HCT116 (cell line): ENCODE data around the gene BBS9. TPM values are rescaled to one million over a fixed set of nuclear protein-coding genes. Genes with fewer than 3 reads are reported as not detected.

Experiments
- ATAC-seq: fragments of 200-7000 bp; cut with Tn5 transposase; 2 replicates; pipeline ENCODE4 v1.9.1; 2020; ENCODE audit warnings: mild to moderate bottlenecking, moderate library complexity
- BruUV-seq: library from RNA; stranded (reverse); fragments of 400-500 nt; replicated peaks from 2 replicates; lab custom pipeline; 2021; lab: Mats Ljungman, UMichigan
- CTCF ChIA-PET: fragments of 300-600 bp; sonication (Branson Sonifier 250); formaldehyde crosslinking; loops from one replicate; lab custom pipeline; 2021; ENCODE audit warnings: antibody characterized with exemption; lab: Charles Lee
- POLR2A ChIA-PET: fragments of 300-600, 350-600 bp; sonication (Branson Sonifier 250); formaldehyde crosslinking; loops from one replicate; lab custom pipeline; 2021; ENCODE audit warnings: antibody characterized with exemption; lab: Charles Lee
- RAD21 ChIA-PET, 2 experiments: fragments of 300-600 bp; sonication (Branson Sonifier 250); formaldehyde crosslinking; loops; one replicate each; lab custom pipeline; 2023; ENCODE audit warnings: low total read pairs in 2 of 2; ENCODE audit not compliant: uncharacterized antibody in 2 of 2, unreplicated experiment in 2 of 2, low non-redundant PET in 1 of 2; lab: Charles Lee
- DNase-seq: peaks from one replicate; pipeline ENCODE4 v3.0.0-alpha.2; 2010; ENCODE audit warnings: low read depth, low spot score
- H2AFZ ChIP-seq: fragments of 200-600 bp; shearing (Covaris generic), sonication (generic); 2 replicates; pipeline ENCODE4 v1.6.1; 2017; ENCODE audit warnings: low read depth, mixed run types, mixed read lengths, antibody characterized with exemption, low read length; ENCODE audit not compliant: poor library complexity, severe bottlenecking
- H3K27ac ChIP-seq: 2 replicates; pipeline ENCODE4 v1.5.1; 2012; ENCODE audit warnings: low read depth, low read length
- H3K27me3 ChIP-seq: fragments of 200-600 bp; sonication (generic); 2 replicates; pipeline ENCODE4 v1.6.1; 2016; ENCODE audit warnings: mixed run types, low read length, mixed read lengths; ENCODE audit not compliant: insufficient read depth
- H3K36me3 ChIP-seq, 2 experiments: fragments of 200-500 bp in 1 of 2; fragments of 200-600 bp in 1 of 2; sonication (Bioruptor generic) in 1 of 2; sonication (generic) in 1 of 2; 2 replicates each; pipeline versions ENCODE4 v1.5.1 to v1.6.1; 2014 to 2016; ENCODE audit warnings: low read length in 2 of 2, inconsistent platforms in 1 of 2, mixed read lengths in 1 of 2, mixed run types in 1 of 2; ENCODE audit not compliant: insufficient read depth in 2 of 2, control insufficient read depth in 1 of 2
- H3K4me1 ChIP-seq, 2 experiments: fragments of 200-600 bp in 1 of 2; sonication (generic) in 1 of 2; 2 replicates each; pipeline versions ENCODE4 v1.5.1 to v1.6.1; 2012 to 2017; ENCODE audit warnings: low read length in 2 of 2, inconsistent platforms in 1 of 2, mild to moderate bottlenecking in 1 of 2, mixed read lengths in 1 of 2, mixed run types in 1 of 2, moderate library complexity in 1 of 2; ENCODE audit not compliant: insufficient read depth in 2 of 2, control insufficient read depth in 1 of 2
- H3K4me2 ChIP-seq: fragments of 200-600 bp; sonication (generic); 2 replicates; pipeline ENCODE4 v1.6.1; 2017; ENCODE audit warnings: mixed run types, low read length, mixed read lengths
- H3K4me3 ChIP-seq, 2 experiments: fragments of 200-600 bp in 1 of 2; sonication (generic) in 1 of 2; replicated peaks in 1 of 2; 2 replicates each; pipeline ENCODE4 v1.5.1; 2011 to 2016; ENCODE audit warnings: low read length in 2 of 2, control low read depth in 1 of 2, low read depth in 1 of 2, mild to moderate bottlenecking in 1 of 2, mixed read lengths in 1 of 2, mixed run types in 1 of 2
- H3K79me2 ChIP-seq: fragments of 200-600 bp; sonication (generic); 2 replicates; pipeline ENCODE4 v1.6.1; 2017; ENCODE audit warnings: mild to moderate bottlenecking, mixed run types, low read length, moderate library complexity, mixed read lengths; ENCODE audit not compliant: insufficient read depth
- H3K9ac ChIP-seq: fragments of 200-600 bp; sonication (generic); 2 replicates; pipeline ENCODE4 v1.6.1; 2016; ENCODE audit warnings: low read length, mixed read lengths
- H3K9me2 ChIP-seq: fragments of 200-600 bp; sonication (generic), shearing (Covaris generic); 2 replicates; pipeline ENCODE4 v1.6.1; 2017; ENCODE audit warnings: mixed run types, mild to moderate bottlenecking, moderate library complexity; ENCODE audit not compliant: insufficient read depth
- H3K9me3 ChIP-seq, 2 experiments: fragments of 200-500 bp in 1 of 2; fragments of 200-600 bp in 1 of 2; sonication (Bioruptor generic) in 1 of 2; sonication (generic) in 1 of 2; 2 replicates each; pipeline ENCODE4 v1.6.1; 2014 to 2017; ENCODE audit warnings: low read length in 2 of 2, mixed read lengths in 2 of 2, inconsistent platforms in 1 of 2, low read depth in 1 of 2, mild to moderate bottlenecking in 1 of 2, mixed run types in 1 of 2, moderate library complexity in 1 of 2; ENCODE audit not compliant: control insufficient read depth in 1 of 2, insufficient read depth in 1 of 2
- H4K20me1 ChIP-seq: fragments of 200-600 bp; sonication (generic), shearing (Covaris generic); 2 replicates; pipeline ENCODE4 v1.6.1; 2017; ENCODE audit warnings: mixed run types, mild to moderate bottlenecking, moderate library complexity; ENCODE audit not compliant: insufficient read depth
- CBX3 ChIP-seq: IDR thresholded peaks from 2 replicates; pipeline ENCODE4 v1.6.1; 2012; ENCODE audit warnings: low read depth
- CEBPB ChIP-seq: IDR thresholded peaks from 2 replicates; pipeline ENCODE4 v1.6.1; 2012; ENCODE audit warnings: low read depth
- ELF1 ChIP-seq: IDR thresholded peaks from 2 replicates; pipeline ENCODE4 v1.6.1; 2012; ENCODE audit warnings: low read depth, borderline replicate concordance
- EZH2 ChIP-seq: fragments of 200-600 bp; sonication (generic); IDR thresholded peaks from 2 replicates; pipeline ENCODE4 v1.6.1; 2017; ENCODE audit warnings: antibody characterized with exemption, mixed run types
- EZH2phosphoT487 ChIP-seq: fragments of 200-600 bp; IDR thresholded peaks from 2 replicates; pipeline ENCODE4 v1.6.1; 2018; ENCODE audit warnings: antibody characterized with exemption, borderline replicate concordance
- FOSL1 ChIP-seq: IDR thresholded peaks from 2 replicates; pipeline ENCODE4 v1.6.1; 2012; ENCODE audit warnings: low read depth
- JUND ChIP-seq: IDR thresholded peaks from 2 replicates; pipeline ENCODE4 v1.6.1; 2012
- MAX ChIP-seq: IDR thresholded peaks from 2 replicates; pipeline ENCODE4 v1.6.1; 2012
- POLR2AphosphoS5 ChIP-seq: IDR thresholded peaks from 2 replicates; pipeline ENCODE4 v1.6.1; 2011; ENCODE audit warnings: mild to moderate bottlenecking, low read depth, low read length, moderate library complexity
- REST ChIP-seq: IDR thresholded peaks from 2 replicates; pipeline ENCODE4 v1.6.1; 2012; ENCODE audit warnings: low read depth
- SIN3A ChIP-seq: IDR thresholded peaks from 2 replicates; pipeline ENCODE4 v1.6.1; 2012; ENCODE audit warnings: low read depth
- SP1 ChIP-seq: IDR thresholded peaks from 2 replicates; pipeline ENCODE4 v1.6.1; 2012; ENCODE audit warnings: low read depth
- YY1 ChIP-seq: IDR thresholded peaks from 2 replicates; pipeline ENCODE4 v1.6.1; 2011; ENCODE audit warnings: low read length, low read depth, moderate library complexity, mild to moderate bottlenecking; ENCODE audit not compliant: insufficient replicate concordance; ENCODE audit errors: extremely low read depth
- ZFX ChIP-seq: fragments of 450-650 bp; IDR thresholded peaks from 2 replicates; pipeline ENCODE4 v1.6.1; 2017
- intact Hi-C: fragments of 100-400 bp; cut with micrococcal nuclease; formaldehyde crosslinking; loops from 2 replicates; pipeline ENCODE4 v1.10.0; 2022
- total RNA-seq: library from RNA; stranded (reverse); gene quantifications from one replicate; pipeline ENCODE4 v1.2.1, GENCODE V29; 2021; ENCODE audit not compliant: unreplicated experiment

The BBS9 gene
- total RNA-seq, 1 experiment from 2014 or later = 7.1 TPM

- no peak for DNase-seq
- H3K9ac ChIP-seq = no peak overlapping the region
- H3K27me3 ChIP-seq = no peaks in the 10 kb centered on the region
- ChIA-PET POLR2A (no interaction called here), CTCF (no interaction called here), RAD21 (no interaction called here)
- no peak for TF ChIP-seq SIN3A
- TF ChIP-seq ZFX = no peak
- no peak for TF ChIP-seq CEBPB
- TF ChIP-seq CBX3 = no peak
- no peak for TF ChIP-seq FOSL1
- TF ChIP-seq ELF1 = no peak
- no peak for TF ChIP-seq REST
- TF ChIP-seq SP1 = no peak
- TF ChIP-seq POLR2AphosphoS5 = no peak
- no peak for TF ChIP-seq MAX
- no peak for TF ChIP-seq EZH2phosphoT487
- no peak for TF ChIP-seq YY1
- no peak for TF ChIP-seq JUND
- TF ChIP-seq EZH2 = no peak
- H3K4me2 ChIP-seq = no peak overlapping the region
- H3K27ac ChIP-seq = no peak overlapping the region
- H3K9me2 ChIP-seq = no peaks in the 10 kb centered on the region
- ATAC-seq = no peak
- H3K9me3 ChIP-seq = no peaks in the 10 kb centered on the region
- no TSS peak for BruUV-seq
- H4K20me1 ChIP-seq = no peaks in the 10 kb centered on the region
- no peaks in the 10 kb centered on the region for H3K36me3 ChIP-seq
- no peaks in the 10 kb centered on the region for H3K4me1 ChIP-seq
- no peak overlapping the region for H3K4me3 ChIP-seq
- intact Hi-C loops = no loop called here
- H2AFZ ChIP-seq = no peak overlapping the region
- no peaks in the 10 kb centered on the region for H3K79me2 ChIP-seq
Measured at GRCh38 chr7:33643530-33643929, 514.2 kb downstream of the BBS9 start.
